Measurements from ENCODE around the gene EGLN1.

DNA sequence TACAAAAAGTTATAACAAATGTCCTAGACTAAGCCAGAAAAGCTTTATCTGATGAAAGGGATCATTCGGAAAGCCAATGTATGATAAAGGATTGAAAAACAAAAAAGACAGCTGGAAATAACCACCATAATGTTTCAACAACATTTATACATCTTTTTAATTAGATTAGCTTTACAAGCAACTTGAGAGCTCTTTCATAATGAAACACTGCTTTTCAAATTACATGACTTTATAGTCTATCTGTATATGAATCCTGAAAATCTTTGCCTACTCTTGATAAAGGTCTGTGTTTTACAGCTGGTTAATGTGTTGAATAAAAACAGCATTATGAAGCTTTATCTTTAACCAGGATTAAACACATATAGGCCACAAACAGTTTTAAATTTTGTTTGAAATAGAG lies 58.5 kb downstream of the EGLN1 start:
- TF ChIP-seq GATA2 (IDR thresholded peaks at IDR 0.05; ENCODE audit: low read depth, low read length) (no peak), GATA3 (IDR thresholded peaks at IDR 0.05; ENCODE audit: low read depth, low read length) (no peak)

Data from SH-SY5Y (cell line).